CD14-positive monocyte (primary cell): ENCODE measurements around the gene WDR33. TPM values are rescaled to one million over a fixed set of nuclear protein-coding genes. Genes with fewer than 3 reads are reported as not detected.
"Not testable (repeated sequence)": the region's sequence is repeated elsewhere in the genome, so short reads cannot be mapped to it uniquely, and the experiment has no call there.

Experiments used
- DNase-seq, 3 donors: peaks; one replicate each; pipeline ENCODE4 v3.0.0-alpha.2; 2011 to 2022
- H2AFZ ChIP-seq: 2 replicates; pipeline ENCODE4 v1.6.0; 2012; ENCODE audit warnings: mild to moderate bottlenecking, low read depth, low read length, inconsistent platforms; ENCODE audit not compliant: insufficient read depth, poor library complexity, severe bottlenecking
- H3K27ac ChIP-seq, 2 donors: 1 replicate in 1 of 2; 2 replicates in 1 of 2; pipeline ENCODE4 v1.5.1; 2012 to 2013; ENCODE audit warnings: low read length in 2 of 2, control low read depth in 1 of 2, inconsistent platforms in 1 of 2, low read depth in 1 of 2, mild to moderate bottlenecking in 1 of 2
- H3K27me3 ChIP-seq, 2 donors: one replicate each; pipeline versions ENCODE4 v1.6.0 to v1.6.1; 2011 to 2013; ENCODE audit warnings: low read length in 2 of 2; ENCODE audit not compliant: control insufficient read depth in 2 of 2, insufficient read depth in 2 of 2
- H3K36me3 ChIP-seq, 2 donors: replicated peaks in 1 of 2; 1 replicate in 1 of 2; 2 replicates in 1 of 2; pipeline versions ENCODE4 v1.5.1 to v1.6.1; 2012 to 2013; ENCODE audit warnings: low read length in 2 of 2, control low read depth in 1 of 2, inconsistent platforms in 1 of 2, mild to moderate bottlenecking in 1 of 2; ENCODE audit not compliant: insufficient read depth in 2 of 2, control insufficient read depth in 1 of 2
- H3K4me1 ChIP-seq, 2 donors: 1 replicate in 1 of 2; 2 replicates in 1 of 2; pipeline versions ENCODE4 v1.5.1 to v1.6.1; 2012 to 2013; ENCODE audit warnings: low read length in 2 of 2, control low read depth in 1 of 2, inconsistent platforms in 1 of 2, mild to moderate bottlenecking in 1 of 2, moderate library complexity in 1 of 2; ENCODE audit not compliant: insufficient read depth in 2 of 2, control insufficient read depth in 1 of 2
- H3K4me2 ChIP-seq: replicated peaks from 2 replicates; pipeline ENCODE3; 2012; ENCODE audit warnings: low read length, moderate library complexity, mild to moderate bottlenecking; ENCODE audit not compliant: poor library complexity, severe bottlenecking; ENCODE audit errors: extremely low read depth
- H3K4me3 ChIP-seq, 3 experiments: fragments of 200-600 bp in 1 of 3; sonication (generic) in 1 of 3; replicated peaks in 1 of 3; 1 replicate in 2 of 3; 2 replicates in 1 of 3; pipeline ENCODE4 v1.5.1; 2011 to 2013; ENCODE audit warnings: low read length in 3 of 3, mild to moderate bottlenecking in 3 of 3, control low read depth in 2 of 3, low read depth in 2 of 3, inconsistent platforms in 1 of 3, moderate library complexity in 1 of 3
- H3K79me2 ChIP-seq: 2 replicates; pipeline ENCODE4 v1.6.0; 2012; ENCODE audit warnings: mild to moderate bottlenecking, control low read depth, inconsistent platforms, low read length, moderate library complexity; ENCODE audit not compliant: insufficient read depth
- H3K9ac ChIP-seq: 2 replicates; pipeline ENCODE4 v1.6.0; 2017; ENCODE audit warnings: low read length, mild to moderate bottlenecking; ENCODE audit not compliant: insufficient read depth, poor library complexity, severe bottlenecking
- H3K9me3 ChIP-seq, 2 donors: replicated peaks in 1 of 2; 1 replicate in 1 of 2; 2 replicates in 1 of 2; pipeline versions ENCODE4 v1.5.1 to v1.6.1; 2012 to 2013; ENCODE audit warnings: low read length in 2 of 2, control low read depth in 1 of 2; ENCODE audit not compliant: control insufficient read depth in 1 of 2, insufficient read depth in 1 of 2
- H4K20me1 ChIP-seq: 2 replicates; pipeline ENCODE4 v1.6.0; 2012; ENCODE audit warnings: mild to moderate bottlenecking, low read length, control low read depth, moderate library complexity; ENCODE audit not compliant: insufficient read depth
- H3K27ac Mint-ChIP-seq, 7 donors: one replicate each; pipeline ENCODE4 v1.8.0; 2020; ENCODE audit warnings: mild to moderate bottlenecking in 7 of 7, mixed read lengths in 7 of 7, moderate library complexity in 6 of 7, inconsistent platforms in 2 of 7
- H3K27me3 Mint-ChIP-seq, 3 donors: one replicate each; pipeline ENCODE4 v1.8.0; 2021 to 2022; ENCODE audit warnings: low read depth in 3 of 3, mild to moderate bottlenecking in 3 of 3, mixed read lengths in 3 of 3, moderate library complexity in 3 of 3, inconsistent platforms in 1 of 3
- H3K36me3 Mint-ChIP-seq, 2 donors: one replicate each; pipeline ENCODE4 v1.8.0; 2020; ENCODE audit warnings: mixed read lengths in 2 of 2, inconsistent platforms in 1 of 2, mild to moderate bottlenecking in 1 of 2
- H3K4me1 Mint-ChIP-seq: one replicate; pipeline ENCODE4 v1.8.0; 2020; ENCODE audit warnings: mild to moderate bottlenecking, mixed read lengths
- H3K4me3 Mint-ChIP-seq, 2 donors: one replicate each; pipeline ENCODE4 v1.8.0; 2020; ENCODE audit warnings: mild to moderate bottlenecking in 2 of 2, mixed read lengths in 2 of 2, moderate library complexity in 1 of 2
- H3K9me3 Mint-ChIP-seq, 7 donors: one replicate each; pipeline ENCODE4 v1.8.0; 2020 to 2022; ENCODE audit warnings: mixed read lengths in 7 of 7, mild to moderate bottlenecking in 6 of 7, moderate library complexity in 6 of 7, inconsistent platforms in 2 of 7
- CTCF ChIP-seq: fragments of 200-600 bp; IDR thresholded peaks from one replicate; pipeline ENCODE4 v1.8.0; 2022; ENCODE audit warnings: antibody characterized with exemption, mild to moderate bottlenecking
- WGBS: methylation state at CpG from one replicate; pipeline ENCODE4 v1.1.5; 2013; ENCODE audit warnings: missing lambda C conversion rate; ENCODE audit not compliant: insufficient coverage; 5-methylcytosine and 5-hydroxymethylcytosine counted together
- intact Hi-C, 2 donors: fragments of 100-400 bp; cut with micrococcal nuclease; formaldehyde crosslinking; loops; one replicate each; pipeline versions ENCODE4 v1.15.0 to v1.15.1; 2023
- polyA plus RNA-seq, 3 donors: library from polyadenylated mRNA; depleted of rRNA in 1 of 3; unstranded in 2 of 3; stranded (reverse) in 1 of 3; fragments of 300-500 nt in 2 of 3; fragments of >200 nt in 1 of 3; fragmentation: Illumina TruSeq in 2 of 3; gene quantifications; 1 replicate in 2 of 3; 2 replicates in 1 of 3; pipeline ENCODE4 v1.2.3, GENCODE V29; 2012 to 2021

WDR33 gene
- polyA plus RNA-seq, 3 donors: 12.5 to 19.6 (median 12.6) TPM

DNA sequence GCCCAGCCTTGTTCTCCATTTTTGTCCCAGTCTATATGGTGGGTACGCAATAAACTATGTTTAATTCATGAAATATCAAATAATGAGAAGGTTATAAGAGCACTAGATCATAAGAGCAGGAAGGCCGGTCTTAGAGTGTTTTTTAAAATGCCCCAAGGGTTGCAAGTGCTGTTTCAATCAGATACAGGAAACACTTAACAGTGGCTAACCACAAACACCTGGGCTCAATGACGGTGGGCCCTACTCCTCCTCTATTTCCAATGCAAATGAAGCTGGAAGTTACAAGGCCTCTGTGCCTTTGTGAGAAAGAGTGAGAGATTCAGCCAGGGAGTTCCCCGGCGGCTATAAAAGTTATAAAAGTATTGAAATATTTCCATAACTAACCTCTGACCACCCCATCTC, 18.9 kb upstream of the WDR33 start:
- H3K79me2 ChIP-seq: no peaks in the 10 kb centered on the region
- peaks cover 0 to 2% (median 1%) of the 10 kb centered on the region in 3 donors for H3K27me3 Mint-ChIP-seq
- peaks cover 2 to 22% (median 15%) of the 10 kb centered on the region in 7 donors for H3K9me3 Mint-ChIP-seq
- H3K9me3 ChIP-seq: peaks cover 0 to 13% of the 10 kb centered on the region in 2 donors
- H3K4me3 ChIP-seq: no peak overlapping the region
- H3K27me3 ChIP-seq: no peaks in the 10 kb centered on the region
- intact Hi-C loops: no loop called here
- peak overlapping the region; percentile 59 for H2AFZ ChIP-seq
- peaks cover 19% of the 10 kb centered on the region for H3K4me1 Mint-ChIP-seq
- no peak overlapping the region for H3K9ac ChIP-seq
- peak overlapping the region in 1 of 2 donors; percentile 26 for H3K27ac ChIP-seq
- no peak overlapping the region for H3K4me3 Mint-ChIP-seq
- H4K20me1 ChIP-seq: no peaks in the 10 kb centered on the region
- no peaks in the 10 kb centered on the region for H3K36me3 ChIP-seq
- peak overlapping the region in 3 of 7 donors; percentile 26 to 74 (median 64) for H3K27ac Mint-ChIP-seq
- no CpG with 5 or more reads among the region's 5 CpGs for WGBS
- peaks cover 10 to 14% of the 10 kb centered on the region in 2 donors for H3K4me1 ChIP-seq
- H3K4me2 ChIP-seq: no peak overlapping the region
- no peaks in the 10 kb centered on the region for H3K36me3 Mint-ChIP-seq
- DNase-seq: no peak
- no peak for TF ChIP-seq CTCF

DNA sequence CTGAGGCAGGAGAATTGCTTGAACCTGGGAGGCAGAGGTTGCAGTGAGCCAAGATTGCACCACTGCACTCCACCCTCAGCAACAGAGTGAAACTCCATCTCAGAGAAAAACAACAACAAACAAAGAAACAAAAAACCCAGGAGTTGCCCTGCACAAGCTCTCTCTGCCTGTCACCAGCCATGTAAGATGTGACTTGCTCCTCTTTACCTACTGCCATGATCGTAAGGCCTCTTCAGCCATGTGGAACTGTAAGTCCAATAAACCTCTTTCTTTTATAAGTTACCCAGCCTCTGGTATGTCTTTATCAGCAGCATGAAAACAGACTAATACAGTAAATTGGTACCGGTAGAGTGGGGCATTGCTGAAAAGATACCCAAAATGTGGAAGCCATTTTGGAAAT, 15.7 kb upstream of the WDR33 start:
- Mint-ChIP-seq H3K27ac (peak overlapping the region in 2 of 7 donors; percentile 9 to 62), H3K4me1 (peaks cover 19% of the 10 kb centered on the region), H3K9me3 (peaks cover 7 to 31% (median 18%) of the 10 kb centered on the region in 7 donors)
- H3K27me3 Mint-ChIP-seq, H3K27ac ChIP-seq, H3K79me2 ChIP-seq, DNase-seq, H4K20me1 ChIP-seq, H3K27me3 ChIP-seq, H3K4me3 ChIP-seq, H2AFZ ChIP-seq, H3K36me3 Mint-ChIP-seq, H3K9ac ChIP-seq, H3K36me3 ChIP-seq, intact Hi-C loops, H3K4me2 ChIP-seq, H3K4me3 Mint-ChIP-seq: not testable (repeated sequence)
- Histone ChIP-seq H3K9me3 (peaks cover 0 to 14% of the 10 kb centered on the region in 2 donors), H3K4me1 (peaks cover 10 to 14% of the 10 kb centered on the region in 2 donors)
- WGBS: 100% methylated on average over 1 of the region's 2 CpGs
